Posterior cingulate gyrus (tissue), 11 donors: Measurements from ENCODE around the gene OXER1.

Experiments used
- DNase-seq, 10 donors: peaks; one replicate each; pipeline versions ENCODE4 v3.0.0 to v3.0.0-alpha.2; 2020 to 2021; ENCODE audit warnings: mixed read lengths in 3 of 10
- intact Hi-C: fragments of 100-400 bp; cut with DNase I; formaldehyde crosslinking; loops from one replicate; pipeline ENCODE4 v1.15.1; 2023

Gene OXER1

GRCh38 chr2:42775186-42775585 is 11.3 kb upstream of the OXER1 start:
- no peak for DNase-seq
- intact Hi-C loops = no loop called here

DNA sequence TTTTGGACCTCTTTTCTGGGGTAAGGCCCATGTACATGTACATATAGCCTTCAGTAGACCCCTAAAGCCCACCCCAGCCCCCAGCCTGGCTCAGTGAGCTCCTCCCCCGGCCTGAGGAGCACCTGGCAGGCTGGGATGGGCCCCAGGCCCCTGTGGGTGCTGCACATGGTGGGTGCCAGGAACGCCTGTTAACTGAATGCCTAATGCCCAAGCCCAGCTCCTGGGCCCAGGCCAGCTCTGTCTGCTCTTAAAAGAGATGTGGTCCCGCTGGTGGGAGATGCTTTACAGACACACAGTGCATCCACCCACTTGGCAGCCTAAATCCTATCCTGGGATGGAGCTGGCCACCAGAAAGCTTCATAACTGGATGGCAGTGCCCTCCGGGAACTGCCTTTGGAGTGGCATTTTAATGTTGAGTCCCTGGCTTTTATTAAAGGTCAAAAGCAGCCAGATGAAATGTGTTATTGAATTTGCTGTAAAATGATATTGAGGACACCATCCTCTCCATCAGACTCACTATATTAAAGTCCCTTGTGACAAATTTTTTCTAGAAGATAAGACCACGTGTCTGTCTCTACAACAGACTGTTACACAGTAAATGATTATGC is 7.7 kb upstream of the OXER1 start:
- intact Hi-C loops = no loop called here
- DNase-seq = peak in 2 of 10 donors; percentile 43 to 70

GRCh38 chr2:42770288-42771131 is 6.6 kb upstream of the OXER1 start:
- peak in 2 of 10 donors; percentile 47 to 82 for DNase-seq
- intact Hi-C loops = no loop called here

DNA sequence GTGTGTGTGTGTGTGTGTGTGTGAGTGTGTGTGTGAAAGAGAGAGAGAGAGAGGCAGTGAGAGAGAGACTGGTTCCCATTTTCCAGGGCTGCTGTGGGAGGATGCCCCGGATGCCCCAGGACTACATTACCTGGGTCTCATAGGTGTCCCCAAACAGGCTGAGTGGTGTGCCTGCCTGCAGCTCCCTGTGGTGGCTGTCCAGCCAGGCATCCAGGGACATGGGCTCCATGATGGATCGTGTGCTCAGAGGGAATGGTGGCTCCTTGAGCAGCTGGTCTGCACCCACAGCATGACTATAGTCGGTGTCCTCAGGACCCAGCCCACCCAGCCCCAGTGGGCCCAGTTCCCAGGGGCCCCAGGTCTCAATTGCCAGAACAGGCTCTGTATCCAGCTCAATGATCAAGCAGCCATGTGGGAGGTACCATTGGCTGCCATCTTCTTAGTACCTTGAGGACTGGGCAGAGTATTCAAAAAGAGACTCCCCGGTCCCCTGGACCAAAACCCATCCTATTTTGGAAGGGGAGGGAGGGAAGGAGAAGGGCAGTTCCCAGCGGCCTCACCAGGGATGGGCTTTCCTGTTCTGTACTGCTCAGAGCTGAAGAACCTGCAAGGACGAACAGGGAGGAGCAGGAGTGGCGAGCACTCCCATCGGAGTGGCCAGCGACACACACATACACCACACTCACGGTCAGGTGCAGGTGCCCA is 5.8 kb upstream of the OXER1 start:
- intact Hi-C loops = no loop called here
- DNase-seq = peak in 1 of 10 donors; percentile 21

GRCh38 chr2:42768706-42769256 is 4.8 kb upstream of the OXER1 start:
- intact Hi-C loops = no loop called here
- peak in 1 of 10 donors; percentile 40 for DNase-seq

DNA sequence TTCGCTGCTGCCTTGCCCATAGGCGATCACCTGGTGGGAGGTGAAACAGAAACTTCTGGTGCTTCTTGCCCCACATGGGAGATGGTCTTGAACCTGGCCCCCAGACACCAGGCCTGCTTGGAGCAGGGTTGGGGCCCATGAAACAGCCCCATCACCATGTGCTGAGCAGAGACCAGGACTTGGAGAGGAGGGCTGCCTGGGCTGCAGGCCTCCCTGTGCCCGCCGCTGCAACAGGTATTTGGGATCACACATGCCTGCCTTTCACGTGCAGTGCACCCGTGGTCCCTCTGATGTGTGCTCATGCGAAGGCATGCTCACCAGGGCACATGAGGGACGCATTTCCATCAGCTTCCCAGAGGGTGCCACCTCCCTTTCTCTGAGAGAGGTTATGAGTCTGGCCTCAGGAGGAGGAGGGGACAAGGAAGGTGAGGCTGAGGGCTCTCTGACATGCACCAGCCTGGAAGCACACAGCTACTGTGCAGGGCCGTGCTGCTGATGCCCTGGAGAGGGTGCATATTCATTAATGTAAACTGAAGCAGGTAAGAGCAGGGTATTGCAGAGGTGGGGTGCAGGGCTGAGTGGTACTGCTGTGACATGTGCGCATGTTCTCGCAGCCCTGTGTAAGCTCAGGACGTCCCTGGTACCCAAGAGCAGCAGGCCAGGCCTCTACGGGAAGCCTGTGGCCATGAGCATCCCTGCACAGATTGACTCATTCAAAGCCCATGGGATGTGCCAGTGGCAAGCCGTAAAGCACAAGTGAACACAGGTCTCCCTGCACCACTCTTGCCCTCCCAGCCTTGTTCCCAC is 4.2 kb upstream of the OXER1 start:
- intact Hi-C loops = no loop called here
- peak in 1 of 10 donors; percentile 72 for DNase-seq

GRCh38 chr2:42767080-42767898 is 3.4 kb upstream of the OXER1 start:
- peak in 1 of 10 donors; percentile 75 for DNase-seq
- intact Hi-C loops = no loop called here

DNA sequence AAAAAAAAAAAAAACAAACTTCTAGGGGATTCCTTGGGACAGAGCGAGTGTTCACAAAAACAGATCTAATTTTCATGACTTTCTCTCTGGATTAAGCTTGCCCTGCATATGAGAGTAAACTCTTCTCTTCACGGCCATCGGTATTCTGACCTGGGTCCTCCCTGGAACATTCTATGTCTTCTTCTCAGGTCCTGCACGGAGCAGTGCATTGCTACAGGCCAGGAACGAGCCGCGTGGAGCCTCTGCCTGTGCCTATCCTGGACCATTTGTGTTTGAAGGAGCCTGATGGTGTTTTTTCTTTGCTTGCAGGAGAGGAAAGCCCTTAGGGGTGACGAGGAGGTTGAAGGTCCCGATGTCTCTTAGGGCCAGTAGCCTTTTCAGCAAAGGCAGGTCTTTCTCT is 1.8 kb upstream of the OXER1 start:
- DNase-seq = peak in 1 of 10 donors; percentile 77
- intact Hi-C loops = no loop called here

DNA sequence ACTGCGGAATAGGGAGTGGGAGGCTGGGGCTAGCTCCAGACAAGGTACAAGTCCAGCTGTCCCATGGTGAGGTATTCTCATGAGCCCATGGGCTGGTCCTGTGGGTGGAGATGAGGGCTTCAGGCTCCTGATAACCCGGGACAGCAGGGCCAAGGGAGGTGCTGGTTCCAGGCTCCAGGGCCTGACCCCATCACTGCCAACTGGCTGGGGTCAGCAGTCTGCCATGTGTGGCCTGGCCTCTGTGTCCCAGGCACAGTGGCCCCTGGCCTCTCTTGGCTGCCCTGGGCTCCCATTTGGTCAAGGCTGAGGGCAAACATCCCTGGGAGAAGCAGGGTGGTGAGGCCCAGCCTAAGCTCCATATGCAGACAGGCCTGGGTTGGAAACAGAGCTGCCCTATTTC is 966 bp upstream of the OXER1 start:
- DNase-seq = peak in 1 of 10 donors; percentile 75
- intact Hi-C loops = no loop called here

GRCh38 chr2:42762823-42763804 is 821 bp downstream of the OXER1 start:
- peak in 1 of 10 donors; percentile 74 for DNase-seq
- intact Hi-C loops = no loop called here

DNA sequence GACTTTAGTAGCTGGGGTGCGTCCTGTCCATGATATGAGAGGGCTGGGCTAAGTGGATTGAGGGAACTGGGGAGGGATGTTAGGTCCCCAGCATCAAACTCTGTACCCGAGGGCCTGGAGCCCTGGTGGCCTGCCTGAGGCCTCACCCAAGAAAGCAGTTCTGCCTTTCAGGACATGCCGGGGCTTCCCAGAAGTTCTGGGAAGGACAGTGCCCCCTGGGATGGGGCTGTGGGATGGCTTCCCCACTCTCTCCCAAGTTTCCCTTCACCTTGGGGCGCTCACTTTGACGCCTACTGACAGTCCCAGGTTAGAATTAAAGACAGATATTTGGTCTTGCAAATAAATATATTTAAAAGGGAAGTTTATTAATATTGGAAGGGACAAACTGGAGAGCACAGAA is 1.8 kb downstream of the OXER1 start:
- peak in 1 of 10 donors; percentile 26 for DNase-seq
- intact Hi-C loops = no loop called here

GRCh38 chr2:42761554-42761953 is 2.4 kb downstream of the OXER1 start:
- intact Hi-C loops = no loop called here

GRCh38 chr2:42758751-42759150 is 5.2 kb downstream of the OXER1 start:
- intact Hi-C loops = no loop called here

More at GRCh38 chr2:42761554-42761953, 2.4 kb downstream of the OXER1 start:
- peak in 1 of 10 donors; percentile 78 for DNase-seq

DNA sequence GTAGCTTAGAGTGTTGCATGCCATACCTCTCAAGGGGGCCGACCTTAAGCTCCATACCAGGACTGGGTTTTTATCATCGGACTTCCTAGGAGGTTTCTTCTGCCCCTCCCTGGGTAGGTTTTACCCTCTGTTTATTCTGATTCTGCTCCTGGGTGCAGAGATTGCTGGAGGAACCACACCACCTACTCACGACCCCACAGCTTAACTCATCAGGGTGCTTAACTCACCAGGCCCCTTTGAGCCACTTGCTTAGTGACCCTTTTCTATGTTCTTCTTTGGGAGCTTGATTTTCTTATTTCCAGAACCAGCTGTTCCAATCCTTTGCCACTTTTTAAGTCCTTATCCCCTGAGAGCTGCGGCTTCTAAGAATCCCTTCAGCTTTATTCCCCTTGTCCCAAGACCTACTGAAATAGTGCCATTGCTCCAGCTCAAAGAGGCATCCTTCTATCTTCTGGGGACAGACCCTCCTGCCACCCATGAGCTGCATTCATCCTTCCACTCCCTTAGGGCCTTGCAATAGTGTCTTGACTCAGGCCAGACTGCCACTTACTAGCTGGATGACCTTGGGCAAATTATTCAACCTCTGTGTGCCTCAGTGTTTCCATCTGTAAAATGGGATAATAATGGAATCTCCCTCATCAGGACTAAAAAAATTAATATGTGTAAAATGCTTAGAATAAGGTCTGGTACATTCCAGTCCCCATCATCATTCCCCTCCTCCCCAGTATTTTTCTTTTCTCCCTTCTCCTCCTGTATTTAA is 5.8 kb downstream of the OXER1 start:
- intact Hi-C loops = no loop called here
- no peak for DNase-seq

More at GRCh38 chr2:42758751-42759150, 5.2 kb downstream of the OXER1 start:
- no peak for DNase-seq

- intact Hi-C loops = no loop called here
- no peak for DNase-seq
Observed at GRCh38 chr2:42756966-42757513, 6.9 kb downstream of the OXER1 start.

GRCh38 chr2:42756150-42756775 is 7.7 kb downstream of the OXER1 start:
- DNase-seq = no peak
- intact Hi-C loops = no loop called here
